ENCODE results near the gene RCCD1.
A peak's percentile ranks its signal among the peaks of the same experiment; 100 is the strongest.

GRCh38 chr15:90934949-90935751, 19.5 kb upstream of the RCCD1 start, which contains the start of gene UNC45A:
- TF ChIP-seq REST (IDR thresholded peaks at IDR 0.05; ENCODE audit: borderline replicate concordance), result peak; percentile 27
- no peak for TF ChIP-seq CTCF (IDR thresholded peaks at IDR 0.05; ENCODE audit: poor library complexity, severe bottlenecking)
- TF ChIP-seq SMC3 (conservative IDR thresholded peaks at IDR 0.05; ENCODE audit: poor library complexity), result no peak
- TF ChIP-seq EZH2 (IDR thresholded peaks at IDR 0.05; ENCODE audit: borderline replicate concordance, insufficient read depth, low read length, poor library complexity, severe bottlenecking), result no peak
- no peak for TF ChIP-seq RAD21 (conservative IDR thresholded peaks at IDR 0.05)

Measured in neural cell (in vitro differentiated cells).